T-cell (primary cell): Measurements from ENCODE around the gene RABEP2. TPM values are rescaled to one million over a fixed set of nuclear protein-coding genes. Genes with fewer than 3 reads are reported as not detected.

ENCODE experiments used
- ATAC-seq, 4 experiments: fragments of 200-7000 bp in 3 of 4; fragments of 150-1000 bp in 1 of 4; cut with Tn5 transposase; replicated peaks in 1 of 4; 1 replicate in 3 of 4; 2 replicates in 1 of 4; pipeline ENCODE4 v1.10.0; 2021; ENCODE audit warnings: moderate library complexity in 3 of 4, mild to moderate bottlenecking in 2 of 4, moderate number of reproducible peaks in 1 of 4
- CTCF ChIA-PET, 2 donors: fragments of 300-600 bp; sonication (Branson Sonifier 250); formaldehyde crosslinking; loops; one replicate each; lab custom pipeline; 2022; ENCODE audit warnings: antibody characterized with exemption in 2 of 2; lab: Charles Lee
- POLR2A ChIA-PET, 2 donors: fragments of 300-600 bp; sonication (Branson Sonifier 250); formaldehyde crosslinking; loops; one replicate each; lab custom pipeline; 2022; ENCODE audit warnings: antibody characterized with exemption in 2 of 2; lab: Charles Lee
- DNase-seq, 35 experiments: peaks; one replicate each; pipeline versions ENCODE4 v3.0.0 to v3.0.0-alpha.2; 2013 to 2023
- H3K27ac ChIP-seq: one replicate; pipeline ENCODE4 v1.5.1; 2013; ENCODE audit warnings: low read length
- H3K27me3 ChIP-seq, 2 experiments: replicated peaks in 1 of 2; 1 replicate in 1 of 2; 2 replicates in 1 of 2; pipeline versions ENCODE4 v1.6.1 to v1.7.0; 2013; ENCODE audit warnings: low read length in 1 of 2, mixed read lengths in 1 of 2; ENCODE audit not compliant: control insufficient read depth in 2 of 2, insufficient read depth in 2 of 2; ENCODE audit errors: extremely low read depth in 1 of 2
- H3K36me3 ChIP-seq, 2 donors: 1 replicate in 1 of 2; 2 replicates in 1 of 2; pipeline versions ENCODE4 v1.6.1 to v1.7.0; 2013; ENCODE audit warnings: low read length in 1 of 2; ENCODE audit not compliant: control insufficient read depth in 2 of 2, insufficient read depth in 1 of 2; ENCODE audit errors: extremely low read depth in 1 of 2
- H3K4me1 ChIP-seq, 2 experiments: 1 replicate in 1 of 2; 2 replicates in 1 of 2; pipeline versions ENCODE4 v1.6.1 to v1.7.0; 2013; ENCODE audit warnings: low read length in 2 of 2, mixed read lengths in 1 of 2; ENCODE audit not compliant: insufficient read depth in 2 of 2, control insufficient read depth in 1 of 2; ENCODE audit errors: extremely low read depth in 1 of 2
- H3K4me3 ChIP-seq, 2 donors: 1 replicate in 1 of 2; 2 replicates in 1 of 2; pipeline versions ENCODE4 v1.5.1 to v1.7.0; 2013; ENCODE audit warnings: mild to moderate bottlenecking in 2 of 2, low read length in 1 of 2, moderate library complexity in 1 of 2; ENCODE audit not compliant: control insufficient read depth in 1 of 2; ENCODE audit errors: extremely low read depth in 1 of 2
- H3K9me3 ChIP-seq: 2 replicates; pipeline ENCODE4 v1.7.0; 2013
- H3K27ac Mint-ChIP-seq, 2 donors: one replicate each; pipeline ENCODE4 v1.8.0; 2020 to 2021; ENCODE audit warnings: mild to moderate bottlenecking in 2 of 2, mixed read lengths in 2 of 2
- H3K27me3 Mint-ChIP-seq, 2 donors: one replicate each; pipeline ENCODE4 v1.8.0; 2021 to 2022; ENCODE audit warnings: mixed read lengths in 2 of 2
- H3K36me3 Mint-ChIP-seq: one replicate; pipeline ENCODE4 v1.8.0; 2021; ENCODE audit warnings: mixed read lengths
- H3K4me1 Mint-ChIP-seq, 3 donors: one replicate each; pipeline ENCODE4 v1.8.0; 2020 to 2022; ENCODE audit warnings: mixed read lengths in 3 of 3, mild to moderate bottlenecking in 1 of 3
- H3K4me3 Mint-ChIP-seq, 3 donors: one replicate each; pipeline ENCODE4 v1.8.0; 2020 to 2022; ENCODE audit warnings: mild to moderate bottlenecking in 3 of 3, mixed read lengths in 3 of 3, moderate library complexity in 3 of 3
- H3K9me3 Mint-ChIP-seq, 3 donors: one replicate each; pipeline ENCODE4 v1.8.0; 2020 to 2022; ENCODE audit warnings: mixed read lengths in 3 of 3
- WGBS: methylation state at CpG from one replicate; pipeline ENCODE4 v1.1.5; 2013; ENCODE audit warnings: missing lambda C conversion rate; ENCODE audit not compliant: insufficient coverage; 5-methylcytosine and 5-hydroxymethylcytosine counted together
- total RNA-seq, 35 experiments: library from RNA in 6 of 35; stranded (reverse) in 6 of 35; fragments of 120-200 nt in 1 of 35; gene quantifications; one replicate each; pipeline versions ENCODE4 v1.2.1 to v1.2.4 and lab custom pipeline; 2013 to 2026

The RABEP2 gene
- total RNA-seq, 5 donors from 2014 or later (not counting 1 experiment from before 2014, with no cell fraction given), result 26.9 to 35.5 (median 33.5) TPM

DNA sequence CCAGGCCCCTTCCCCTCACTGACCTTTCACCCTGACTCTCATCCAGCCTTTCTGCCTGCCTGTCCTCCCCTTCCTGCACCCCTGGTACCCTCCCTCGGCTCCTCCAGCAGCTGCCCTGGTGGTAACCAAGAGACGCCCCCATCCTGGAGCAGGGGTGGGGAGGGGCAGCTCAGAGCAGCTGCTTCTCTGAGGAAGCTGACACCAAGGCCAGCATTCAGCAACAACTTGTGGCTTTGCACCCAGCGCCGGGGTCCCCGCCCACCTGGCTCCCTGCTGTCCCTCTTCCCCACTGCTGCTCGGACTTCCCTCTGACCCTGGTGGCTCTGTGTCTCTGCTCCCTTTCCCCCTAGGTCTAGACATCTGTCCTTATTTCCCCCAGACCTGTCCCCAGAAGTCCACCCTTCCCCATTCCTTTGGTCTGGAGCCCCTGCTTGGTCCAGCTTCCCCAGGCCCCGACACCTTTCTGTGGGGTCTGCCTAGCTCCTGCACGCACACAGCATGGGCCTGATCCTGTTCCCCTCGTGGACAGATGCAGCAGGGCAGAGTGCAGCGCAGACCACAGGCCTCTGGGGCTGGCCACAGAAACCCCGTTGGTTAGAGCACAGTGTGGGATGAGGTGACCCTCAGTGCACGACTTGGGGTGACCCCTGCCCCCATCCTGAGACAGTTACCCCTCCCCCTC, 47.9 kb downstream of the RABEP2 start:
- Mint-ChIP-seq H3K36me3 (no peaks in the 10 kb centered on the region), H3K9me3 (no peaks in the 10 kb centered on the region), H3K27me3 (peaks cover 5 to 7% of the 10 kb centered on the region in 2 donors), H3K4me3 (no peak overlapping the region), H3K27ac (no peak overlapping the region), H3K4me1 (peaks cover 5 to 16% (median 6%) of the 10 kb centered on the region in 3 donors)
- Histone ChIP-seq H3K9me3 (no peaks in the 10 kb centered on the region), H3K27ac (no peak overlapping the region), H3K27me3 (peaks cover 0 to 16% of the 10 kb centered on the region in 2 experiments), H3K36me3 (peaks cover 4 to 17% of the 10 kb centered on the region in 2 donors), H3K4me3 (no peak overlapping the region), H3K4me1 (peaks cover 2 to 20% of the 10 kb centered on the region in 2 experiments)
- DNase-seq (no peak), ATAC-seq (no peak)
- CTCF ChIA-PET, result no interaction called here
- POLR2A ChIA-PET, result no interaction called here
- 41% methylated on average over 7 of the region's 12 CpGs for WGBS

- H3K36me3 ChIP-seq, result peaks cover 4 to 26% of the 10 kb centered on the region in 2 donors
- no peak for DNase-seq
- no peak overlapping the region for H3K4me3 ChIP-seq
- H3K36me3 Mint-ChIP-seq, result no peaks in the 10 kb centered on the region
- CTCF ChIA-PET, result interaction anchor here in 1 of 2 donors (1.3 kb wide), 1 partner anchor 11 kb away, joined by 3 read pairs; no protein-coding TSS in a partner anchor
- no peak for ATAC-seq
- H3K4me1 Mint-ChIP-seq, result peaks cover 5 to 14% (median 6%) of the 10 kb centered on the region in 3 donors
- H3K9me3 ChIP-seq, result no peaks in the 10 kb centered on the region
- 95% methylated on average over 4 of the region's 17 CpGs for WGBS
- H3K27ac ChIP-seq, result no peak overlapping the region
- H3K27me3 ChIP-seq, result peaks cover 0 to 16% of the 10 kb centered on the region in 2 experiments
- peaks cover 4 to 5% of the 10 kb centered on the region in 2 donors for H3K27me3 Mint-ChIP-seq
- no peak overlapping the region for H3K27ac Mint-ChIP-seq
- POLR2A ChIA-PET, result no interaction called here
- no peak overlapping the region for H3K4me3 Mint-ChIP-seq
- no peaks in the 10 kb centered on the region for H3K9me3 Mint-ChIP-seq
- H3K4me1 ChIP-seq, result peaks cover 2 to 20% of the 10 kb centered on the region in 2 experiments
Measured at GRCh38 chr16:28876019-28876659, 48.9 kb downstream of the RABEP2 start.

GRCh38 chr16:28875134-28876018, 49.7 kb downstream of the RABEP2 start:
- WGBS, result 87% methylated on average over 5 of the region's 13 CpGs
- no peak overlapping the region for H3K27ac Mint-ChIP-seq

GRCh38 chr16:28874406-28874805, 50.6 kb downstream of the RABEP2 start:
- H3K9me3 Mint-ChIP-seq, result no peaks in the 10 kb centered on the region
- peaks cover 4 to 7% (median 4%) of the 10 kb centered on the region in 3 donors for H3K4me1 Mint-ChIP-seq
- no peaks in the 10 kb centered on the region for H3K9me3 ChIP-seq
- no peak overlapping the region for H3K4me3 Mint-ChIP-seq
- H3K36me3 Mint-ChIP-seq, result peaks cover 8% of the 10 kb centered on the region
- no peaks in the 10 kb centered on the region for H3K27me3 Mint-ChIP-seq
- POLR2A ChIA-PET, result interaction anchor here in 1 of 2 donors (0.7 kb wide), 1 partner anchor 541 kb away, joined by 11 read pairs; no protein-coding TSS in a partner anchor
- peaks cover 2 to 9% of the 10 kb centered on the region in 2 experiments for H3K4me1 ChIP-seq
- no peak for DNase-seq
- 84% methylated on average over 6 of the region's 6 CpGs for WGBS
- peaks cover 12 to 41% of the 10 kb centered on the region in 2 donors for H3K36me3 ChIP-seq
- CTCF ChIA-PET, result interaction anchor here (1.1 to 1.3 kb wide), 2 partner anchors 70 kb away, joined by 5 to 8 read pairs; no protein-coding TSS in a partner anchor
- H3K4me3 ChIP-seq, result no peak overlapping the region
- ATAC-seq, result no peak
- H3K27me3 ChIP-seq, result peaks cover 0 to 4% of the 10 kb centered on the region in 2 experiments
- no peak overlapping the region for H3K27ac ChIP-seq
- no peak overlapping the region for H3K27ac Mint-ChIP-seq

More at GRCh38 chr16:28875134-28876018, 49.7 kb downstream of the RABEP2 start:
- ChIA-PET POLR2A (interaction anchor here in 1 of 2 donors (0.7 kb wide), 1 partner anchor 540 kb away, joined by 11 read pairs; no protein-coding TSS in a partner anchor), CTCF (interaction anchor here in 1 of 2 donors (1.3 kb wide), 2 partner anchors 10 to 69 kb away, joined by 3 to 8 read pairs; no protein-coding TSS in a partner anchor)
- Mint-ChIP-seq H3K4me1 (peaks cover 4 to 8% (median 5%) of the 10 kb centered on the region in 3 donors), H3K9me3 (no peaks in the 10 kb centered on the region), H3K36me3 (no peaks in the 10 kb centered on the region), H3K4me3 (no peak overlapping the region), H3K27me3 (no peaks in the 10 kb centered on the region)
- Histone ChIP-seq H3K9me3 (no peaks in the 10 kb centered on the region), H3K27ac (no peak overlapping the region), H3K4me1 (peaks cover 2 to 17% of the 10 kb centered on the region in 2 experiments), H3K27me3 (peaks cover 0 to 9% of the 10 kb centered on the region in 2 experiments), H3K36me3 (peaks cover 8 to 33% of the 10 kb centered on the region in 2 donors), H3K4me3 (no peak overlapping the region)
- ATAC-seq, result no peak
- no peak for DNase-seq

GRCh38 chr16:28873543-28874201, 51.4 kb downstream of the RABEP2 start:
- no peak overlapping the region for H3K4me3 ChIP-seq
- POLR2A ChIA-PET, result interaction anchor here in 1 of 2 donors (0.7 kb wide), 1 partner anchor 1101 kb away, joined by 3 read pairs; no protein-coding TSS in a partner anchor
- Mint-ChIP-seq H3K9me3 (no peaks in the 10 kb centered on the region), H3K27ac (no peak overlapping the region), H3K27me3 (no peaks in the 10 kb centered on the region), H3K4me1 (peaks cover 0 to 2% (median 0%) of the 10 kb centered on the region in 3 donors), H3K4me3 (no peak overlapping the region), H3K36me3 (peaks cover 12% of the 10 kb centered on the region)
- H3K27ac ChIP-seq, result no peak overlapping the region
- 75% methylated on average over 7 of the region's 18 CpGs for WGBS
- no peaks in the 10 kb centered on the region for H3K9me3 ChIP-seq
- peaks cover 0 to 4% of the 10 kb centered on the region in 2 experiments for H3K27me3 ChIP-seq
- CTCF ChIA-PET, result interaction anchor here (0.7 to 1.3 kb wide), 4 partner anchors 12 to 71 kb away, joined by 3 to 8 read pairs (median 4); no protein-coding TSS in a partner anchor
- DNase-seq (peak; percentile 13 to 73 (median 50)), ATAC-seq (peak; percentile 70 to 88 (median 81))
- H3K4me1 ChIP-seq, result peaks cover 0 to 2% of the 10 kb centered on the region in 2 experiments
- peaks cover 12 to 48% of the 10 kb centered on the region in 2 donors for H3K36me3 ChIP-seq
